ENCODE data around the gene CNTN4.

DNA sequence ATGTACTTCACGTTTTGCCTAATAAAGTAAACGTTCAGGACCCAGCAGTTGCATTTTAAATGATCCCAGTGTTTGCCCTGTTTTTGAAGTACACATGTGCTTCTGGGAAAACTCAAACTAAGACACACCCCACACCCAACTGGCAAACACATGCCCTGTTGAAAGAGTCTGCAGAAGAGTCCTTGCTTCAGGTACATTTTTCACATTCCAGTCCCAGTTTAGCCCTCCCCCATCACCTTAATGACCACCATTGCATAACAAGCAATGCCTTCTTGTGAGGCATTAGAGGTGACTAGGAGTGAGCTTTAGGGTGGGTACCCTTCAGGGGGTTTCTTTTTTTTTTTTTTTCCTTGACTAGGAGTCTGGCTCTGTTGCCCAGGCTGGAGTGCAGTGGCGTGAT is 322.3 kb downstream of the CNTN4 start:
- TF ChIP-seq HDGF (IDR thresholded peaks at IDR 0.05; ENCODE audit: borderline replicate concordance) (no peak), SP1 (IDR thresholded peaks at IDR 0.05) (no peak), ZNF384 (IDR thresholded peaks at IDR 0.05) (no peak), ELF4 (IDR thresholded peaks at IDR 0.05) (no peak), FOXM1 (IDR thresholded peaks at IDR 0.05; ENCODE audit: borderline replicate concordance) (no peak), LEF1 (IDR thresholded peaks at IDR 0.05; ENCODE audit: borderline replicate concordance) (no peak), FOXA1 (IDR thresholded peaks at IDR 0.05) (no peak), TARDBP (IDR thresholded peaks at IDR 0.05) (no peak), FOXK2 (IDR thresholded peaks at IDR 0.05) (no peak), ARNT (IDR thresholded peaks at IDR 0.05) (no peak), PKNOX1 (IDR thresholded peaks at IDR 0.05) (no peak), BHLHE40 (IDR thresholded peaks at IDR 0.05; ENCODE audit: borderline replicate concordance) (no peak), L3MBTL2 (conservative IDR thresholded peaks at IDR 0.05) (no peak)

Measured in HEK293T (cell line).